ENCODE measurements around the gene KAZN. TPM values are rescaled to one million over a fixed set of nuclear protein-coding genes. Genes with fewer than 3 reads are reported as not detected.

Gene KAZN
- total and polyA plus RNA-seq, 2 of the 8 experiments (the other 6 are each of a cell fraction or from before 2014, with no cell fraction given): 3.7 to 11.8 TPM

- POLR2A ChIA-PET (ENCODE audit: partially characterized antibody): no interaction called here
- no peak overlapping the region for H4K91ac ChIP-seq (replicated peaks; ENCODE audit: insufficient read length, low read length)
- H4K5ac ChIP-seq (ENCODE audit: insufficient read length, low read depth, low read length): no peak overlapping the region
- no peaks in the 10 kb centered on the region for H3K79me1 ChIP-seq (ENCODE audit: low read depth, low read length)
- H3K56ac ChIP-seq (replicated peaks; ENCODE audit: insufficient read length, low read depth, low read length): no peak overlapping the region
- 63% methylated on average over 13 of the region's 15 CpGs; no CpG with 5 or more reads in 1 of the 2 experiments for WGBS, 2 experiments (ENCODE audit: extremely low coverage in 1 of 2, insufficient coverage in 1 of 2, insufficient read length in 1 of 2, insufficient replicate concordance in 2 of 2, low coverage in 1 of 2, low lambda C conversion rate in 2 of 2, missing lambda C conversion rate in 1 of 2)
- no peaks in the 10 kb centered on the region for H3K9me3 ChIP-seq (ENCODE audit: insufficient read depth in 2 of 2, low read depth in 1 of 2, low read length in 1 of 2)
- no peak overlapping the region for H3K4ac ChIP-seq (replicated peaks; ENCODE audit: insufficient read length, low read depth, low read length)
- H3K27me3 ChIP-seq (replicated peaks in 1 of 4; ENCODE audit: control insufficient read depth in 3 of 4, extremely low read depth in 1 of 4, insufficient read depth in 3 of 4, low read length in 3 of 4): peaks cover 0 to 4% (median 2%) of the 10 kb centered on the region in 4 experiments; a peak in 3 of 7 replicates
- no peak overlapping the region for H2AK5ac ChIP-seq (ENCODE audit: low read depth, low read length)
- H3K9ac ChIP-seq (replicated peaks in 1 of 4; ENCODE audit: extremely low read depth in 1 of 4, low read depth in 3 of 4, low read length in 3 of 4): no peak overlapping the region
- no peaks in the 10 kb centered on the region for H3K23me2 ChIP-seq (ENCODE audit: low read depth, low read length)
- H3K4me1 ChIP-seq (replicated peaks in 1 of 4; ENCODE audit: control insufficient read depth in 3 of 4, insufficient read depth in 4 of 4, low read length in 3 of 4): peaks cover 0 to 9% (median 6%) of the 10 kb centered on the region in 4 experiments; a peak in 5 of 7 replicates
- H3K4me2 ChIP-seq (ENCODE audit: insufficient read depth in 1 of 2, low read depth in 2 of 2, low read length in 2 of 2): no peak overlapping the region
- no peak overlapping the region for H4K8ac ChIP-seq (ENCODE audit: extremely low read depth, insufficient read depth, low read length)
- H2BK120ac ChIP-seq (replicated peaks; ENCODE audit: low read depth, low read length): no peak overlapping the region
- 0 out of 2 replicates have a peak overlapping the region, but pooled peaks have one; percentile 7 for H2BK20ac ChIP-seq (ENCODE audit: low read length)
- no peak overlapping the region for H3K27ac ChIP-seq (ENCODE audit: low read depth, low read length)
- no peak overlapping the region for H2AFZ ChIP-seq (ENCODE audit: low read length)
- H2BK15ac ChIP-seq (ENCODE audit: low read length): peak overlapping the region; percentile 61; the same call in 1 of the 2 replicates
- FAIRE-seq (no peak), DNase-seq (ENCODE audit: low read depth in 1 of 2, low spot score in 2 of 2) (no peak)
- CTCF ChIA-PET (ENCODE audit: partially characterized antibody): interaction anchor here (0.6 to 4.0 kb wide), 40 partner anchors 9 to 1001 kb away, joined by 3 to 32 read pairs (median 4); partner anchors contain the start of gene SLC25A34
- no peak overlapping the region for H3K18ac ChIP-seq (ENCODE audit: extremely low read depth, low read length)
- H3K79me2 ChIP-seq (ENCODE audit: control insufficient read depth in 1 of 2, insufficient read depth in 2 of 2, low read length in 2 of 2): no peaks in the 10 kb centered on the region
- no peak overlapping the region for H3K23ac ChIP-seq (ENCODE audit: insufficient read length)
- H2BK5ac ChIP-seq (ENCODE audit: low read depth, low read length): no peak overlapping the region
- no peaks in the 10 kb centered on the region for H3K36me3 ChIP-seq (ENCODE audit: control insufficient read depth in 2 of 4, insufficient read depth in 4 of 4, low read length in 3 of 4)
- H3K4me3 ChIP-seq (ENCODE audit: extremely low read depth in 1 of 4, insufficient read depth in 2 of 4, low read depth in 3 of 4, low read length in 4 of 4): no peak overlapping the region
- peak overlapping the region; percentile 50; the same call in 1 of the 2 replicates for H2BK12ac ChIP-seq (ENCODE audit: low read depth, low read length)
- H4K20me1 ChIP-seq (replicated peaks in 1 of 2; ENCODE audit: control insufficient read depth in 1 of 2, insufficient read depth in 2 of 2, low read length in 2 of 2): no peaks in the 10 kb centered on the region
- no peak overlapping the region for H3K14ac ChIP-seq (ENCODE audit: insufficient read length)
- no peak for TF ChIP-seq JUN (IDR thresholded peaks at IDR 0.05; ENCODE audit: low read depth, low read length)
- no peak for TF ChIP-seq MAX (IDR thresholded peaks at IDR 0.05)
- no peak for TF ChIP-seq TBP (IDR thresholded peaks at IDR 0.05; ENCODE audit: low read depth, low read length)
- TF ChIP-seq ASH2L (IDR thresholded peaks at IDR 0.05; ENCODE audit: low read length): no peak
- no peak for TF ChIP-seq SP2 (IDR thresholded peaks at IDR 0.05; ENCODE audit: low read length)
- TF ChIP-seq CTBP2 (IDR thresholded peaks at IDR 0.05; ENCODE audit: borderline replicate concordance, insufficient read depth, insufficient read length, low read length): no peak
- TF ChIP-seq KDM5A (IDR thresholded peaks at IDR 0.05; ENCODE audit: low read length): no peak
Observed at GRCh38 chr1:15099441-15100120, 501.1 kb downstream of the KAZN start.
